ENCODE results near the gene LAMC3. TPM values are rescaled to one million over a fixed set of nuclear protein-coding genes. Genes with fewer than 3 reads are reported as not detected.

Gene LAMC3
- polyA plus RNA-seq, 1 of the 3 experiments (the other 2 are of a cell fraction) = 0.07 TPM

DNA sequence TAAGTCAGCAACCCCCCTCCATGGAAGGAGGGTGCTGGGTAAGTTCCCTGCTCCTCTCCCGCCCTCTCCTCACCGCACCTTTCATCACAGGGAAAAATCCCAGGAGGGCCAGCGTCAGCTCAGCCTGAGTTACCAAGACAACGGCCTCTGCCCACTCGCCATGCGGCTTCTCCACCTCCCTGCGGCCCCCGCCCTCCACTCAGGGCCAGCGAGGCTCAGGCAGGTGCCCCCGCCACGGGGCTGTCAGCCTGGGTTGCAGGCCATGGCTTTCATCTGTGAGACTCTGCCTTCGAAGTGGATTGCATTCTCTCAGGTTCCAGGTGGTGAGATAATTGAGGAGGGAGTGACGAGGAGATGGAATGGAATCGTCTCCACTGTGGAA, 27.2 kb upstream of the LAMC3 start:
- no peak overlapping the region for H3K27ac ChIP-seq (ENCODE audit: low read depth in 2 of 2, low read length in 1 of 2)
- H3K9ac ChIP-seq = no peak overlapping the region
- TF ChIP-seq GABPA (IDR thresholded peaks at IDR 0.05; ENCODE audit: low read depth) (no peak), NRF1 (IDR thresholded peaks at IDR 0.05; ENCODE audit: low read depth, low read length) (no peak), YY1 (IDR thresholded peaks at IDR 0.05; ENCODE audit: low read depth) (no peak), SMC3 (IDR thresholded peaks at IDR 0.05; ENCODE audit: low read depth, low read length) (no peak), EP300 (IDR thresholded peaks at IDR 0.05; ENCODE audit: borderline replicate concordance in 1 of 2, low read depth in 1 of 2, low read length in 1 of 2) (no peak), FOSL2 (IDR thresholded peaks at IDR 0.05; ENCODE audit: borderline replicate concordance, low read depth) (no peak), ELF1 (IDR thresholded peaks at IDR 0.05) (no peak), JUND (IDR thresholded peaks at IDR 0.05) (no peak), USF1 (IDR thresholded peaks at IDR 0.05; ENCODE audit: borderline replicate concordance, low read depth) (no peak), FOXM1 (IDR thresholded peaks at IDR 0.05; ENCODE audit: low read depth) (no peak), CHD2 (IDR thresholded peaks at IDR 0.05; ENCODE audit: low read length, partially characterized antibody) (no peak), GATA2 (CRISPR knock-in tag; IDR thresholded peaks at IDR 0.05) (no peak), MEF2A (IDR thresholded peaks at IDR 0.05; ENCODE audit: borderline replicate concordance, low read depth) (no peak), NFIC (IDR thresholded peaks at IDR 0.05; ENCODE audit: borderline replicate concordance) (no peak), MXI1 (IDR thresholded peaks at IDR 0.05; ENCODE audit: low read depth, low read length) (no peak), TAF1 (IDR thresholded peaks at IDR 0.05; ENCODE audit: borderline replicate concordance, low read depth, low read length) (no peak), RFX5 (IDR thresholded peaks at IDR 0.05; ENCODE audit: low read length) (no peak)
- TF ChIP-seq, protein P1, sequence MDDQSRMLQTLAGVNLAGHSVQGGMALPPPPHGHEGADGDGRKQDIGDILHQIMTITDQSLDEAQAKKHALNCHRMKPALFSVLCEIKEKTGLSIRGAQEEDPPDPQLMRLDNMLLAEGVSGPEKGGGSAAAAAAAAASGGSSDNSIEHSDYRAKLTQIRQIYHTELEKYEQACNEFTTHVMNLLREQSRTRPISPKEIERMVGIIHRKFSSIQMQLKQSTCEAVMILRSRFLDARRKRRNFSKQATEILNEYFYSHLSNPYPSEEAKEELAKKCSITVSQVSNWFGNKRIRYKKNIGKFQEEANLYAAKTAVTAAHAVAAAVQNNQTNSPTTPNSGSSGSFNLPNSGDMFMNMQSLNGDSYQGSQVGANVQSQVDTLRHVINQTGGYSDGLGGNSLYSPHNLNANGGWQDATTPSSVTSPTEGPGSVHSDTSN (IDR thresholded peaks at IDR 0.05) = no peak
- POLR2A ChIA-PET = no interaction called here
- no peaks in the 10 kb centered on the region for H3F3A ChIP-seq (replicated peaks; ENCODE audit: insufficient read depth)
- CTCF ChIA-PET = interaction anchor here (2.6 to 4.5 kb wide), 2 partner anchors 14 to 115 kb away, joined by 6 to 32 read pairs; no protein-coding TSS in a partner anchor
- no peaks in the 10 kb centered on the region for H3K9me2 ChIP-seq
- H3K4me3 ChIP-seq (ENCODE audit: low read depth in 2 of 2, low read length in 1 of 2) = no peak overlapping the region
- no peaks in the 10 kb centered on the region for H3K9me3 ChIP-seq
- H4K20me1 ChIP-seq (ENCODE audit: insufficient read depth) = no peaks in the 10 kb centered on the region
- H3K36me3 ChIP-seq (replicated peaks in 1 of 2; ENCODE audit: control insufficient read depth in 1 of 2, insufficient read depth in 2 of 2, low read length in 1 of 2) = no peaks in the 10 kb centered on the region
- WGBS (ENCODE audit: low lambda C conversion rate) = 83% methylated on average over 14 of the region's 14 CpGs
- no peak for DNase-seq
- no peaks in the 10 kb centered on the region; a peak in 1 of 4 replicates for H3K4me1 ChIP-seq (ENCODE audit: control insufficient read depth in 1 of 2, insufficient read depth in 2 of 2, low read depth in 1 of 2, low read length in 1 of 2)
- H3K27me3 ChIP-seq (ENCODE audit: insufficient read depth) = 0 out of 2 replicates have a peak, but pooled peaks cover 7% of the 10 kb centered on the region
- H2AFZ ChIP-seq (ENCODE audit: low read depth) = no peak overlapping the region
- no peaks in the 10 kb centered on the region for H3K79me2 ChIP-seq (ENCODE audit: insufficient read depth)
- no peak overlapping the region for H3K4me2 ChIP-seq

DNA sequence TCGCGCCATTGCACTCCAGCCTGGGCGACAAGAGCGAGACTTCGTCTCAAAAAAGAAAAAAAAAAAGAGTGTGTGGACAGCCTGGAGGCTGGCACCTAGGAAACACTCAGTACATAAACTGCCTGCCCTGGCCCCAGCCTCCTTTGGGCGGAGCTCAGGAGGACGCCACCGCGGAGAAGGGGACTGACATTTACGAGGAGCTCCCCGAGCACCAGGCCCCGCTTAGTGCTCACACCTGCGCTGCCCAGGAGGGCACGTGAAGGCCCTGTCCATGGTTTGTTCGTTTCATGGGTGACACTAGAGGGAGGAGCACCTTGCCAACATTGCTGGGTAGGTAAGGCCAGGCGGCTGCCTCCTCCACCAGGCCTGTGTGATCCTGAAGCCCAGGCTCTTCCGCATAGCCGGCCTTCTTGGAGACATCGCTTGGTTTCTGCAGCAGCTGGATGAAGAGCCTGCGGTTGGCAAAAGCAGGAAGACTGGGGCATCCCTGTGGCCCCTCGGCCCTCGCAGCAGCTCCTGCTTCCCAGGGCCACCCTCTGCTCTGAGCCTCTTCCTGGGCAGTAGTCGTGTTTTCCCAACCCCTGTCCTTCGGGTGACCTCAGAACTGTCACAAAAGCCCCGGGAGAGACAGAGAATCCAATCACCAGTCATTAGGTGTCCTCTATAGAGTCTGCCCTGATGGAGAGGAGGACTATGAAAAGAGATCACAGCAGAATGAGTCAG, 26.2 kb upstream of the LAMC3 start:
- no peaks in the 10 kb centered on the region; a peak in 1 of 4 replicates for H3K4me1 ChIP-seq (ENCODE audit: control insufficient read depth in 1 of 2, insufficient read depth in 2 of 2, low read depth in 1 of 2, low read length in 1 of 2)
- TF ChIP-seq MXI1 (IDR thresholded peaks at IDR 0.05; ENCODE audit: low read depth, low read length) (no peak), IRF3 (IDR thresholded peaks at IDR 0.05; ENCODE audit: low read depth, low read length) (no peak), TAF1 (IDR thresholded peaks at IDR 0.05; ENCODE audit: borderline replicate concordance, low read depth, low read length) (no peak), GABPA (IDR thresholded peaks at IDR 0.05; ENCODE audit: low read depth) (no peak), RAD21 (IDR thresholded peaks at IDR 0.05; ENCODE audit: low read length) (no peak)
- TF ChIP-seq, protein P2, sequence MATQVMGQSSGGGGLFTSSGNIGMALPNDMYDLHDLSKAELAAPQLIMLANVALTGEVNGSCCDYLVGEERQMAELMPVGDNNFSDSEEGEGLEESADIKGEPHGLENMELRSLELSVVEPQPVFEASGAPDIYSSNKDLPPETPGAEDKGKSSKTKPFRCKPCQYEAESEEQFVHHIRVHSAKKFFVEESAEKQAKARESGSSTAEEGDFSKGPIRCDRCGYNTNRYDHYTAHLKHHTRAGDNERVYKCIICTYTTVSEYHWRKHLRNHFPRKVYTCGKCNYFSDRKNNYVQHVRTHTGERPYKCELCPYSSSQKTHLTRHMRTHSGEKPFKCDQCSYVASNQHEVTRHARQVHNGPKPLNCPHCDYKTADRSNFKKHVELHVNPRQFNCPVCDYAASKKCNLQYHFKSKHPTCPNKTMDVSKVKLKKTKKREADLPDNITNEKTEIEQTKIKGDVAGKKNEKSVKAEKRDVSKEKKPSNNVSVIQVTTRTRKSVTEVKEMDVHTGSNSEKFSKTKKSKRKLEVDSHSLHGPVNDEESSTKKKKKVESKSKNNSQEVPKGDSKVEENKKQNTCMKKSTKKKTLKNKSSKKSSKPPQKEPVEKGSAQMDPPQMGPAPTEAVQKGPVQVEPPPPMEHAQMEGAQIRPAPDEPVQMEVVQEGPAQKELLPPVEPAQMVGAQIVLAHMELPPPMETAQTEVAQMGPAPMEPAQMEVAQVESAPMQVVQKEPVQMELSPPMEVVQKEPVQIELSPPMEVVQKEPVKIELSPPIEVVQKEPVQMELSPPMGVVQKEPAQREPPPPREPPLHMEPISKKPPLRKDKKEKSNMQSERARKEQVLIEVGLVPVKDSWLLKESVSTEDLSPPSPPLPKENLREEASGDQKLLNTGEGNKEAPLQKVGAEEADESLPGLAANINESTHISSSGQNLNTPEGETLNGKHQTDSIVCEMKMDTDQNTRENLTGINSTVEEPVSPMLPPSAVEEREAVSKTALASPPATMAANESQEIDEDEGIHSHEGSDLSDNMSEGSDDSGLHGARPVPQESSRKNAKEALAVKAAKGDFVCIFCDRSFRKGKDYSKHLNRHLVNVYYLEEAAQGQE (IDR thresholded peaks at IDR 0.05; ENCODE audit: low read depth, low read length) = no peak

More for the DNA sequence above, 26.2 kb upstream of the LAMC3 start:
- H3K79me2 ChIP-seq (ENCODE audit: insufficient read depth) = no peaks in the 10 kb centered on the region
- no peak overlapping the region for H3K27ac ChIP-seq (ENCODE audit: low read depth in 2 of 2, low read length in 1 of 2)
- 0 out of 2 replicates have a peak, but pooled peaks cover 7% of the 10 kb centered on the region for H3K27me3 ChIP-seq (ENCODE audit: insufficient read depth)
- no peak for DNase-seq
- ChIA-PET CTCF (interaction anchor here (2.6 to 4.5 kb wide), 2 partner anchors 13 to 116 kb away, joined by 6 to 32 read pairs; no protein-coding TSS in a partner anchor), POLR2A (no interaction called here)
- H3F3A ChIP-seq (replicated peaks; ENCODE audit: insufficient read depth) = no peaks in the 10 kb centered on the region
- no peak overlapping the region for H3K4me2 ChIP-seq
- H4K20me1 ChIP-seq (ENCODE audit: insufficient read depth) = no peaks in the 10 kb centered on the region
- no peaks in the 10 kb centered on the region for H3K9me3 ChIP-seq
- no peaks in the 10 kb centered on the region for H3K9me2 ChIP-seq
- no peak overlapping the region for H3K9ac ChIP-seq
- H2AFZ ChIP-seq (ENCODE audit: low read depth) = no peak overlapping the region
- H3K4me3 ChIP-seq (ENCODE audit: low read depth in 2 of 2, low read length in 1 of 2) = no peak overlapping the region
- H3K36me3 ChIP-seq (replicated peaks in 1 of 2; ENCODE audit: control insufficient read depth in 1 of 2, insufficient read depth in 2 of 2, low read length in 1 of 2) = no peaks in the 10 kb centered on the region
- 76% methylated on average over 13 of the region's 25 CpGs for WGBS (ENCODE audit: low lambda C conversion rate)

Data from SK-N-SH (cell line).